ENCODE measurements around the gene EMCN.

- TF ChIP-seq CTCF (IDR thresholded peaks at IDR 0.05) = no peak
- no peak for TF ChIP-seq POLR2A (IDR thresholded peaks at IDR 0.05)
- no peak for TF ChIP-seq POLR2AphosphoS5 (IDR thresholded peaks at IDR 0.05)
These were observed 39.5 kb upstream of the EMCN start for GRCh38 chr4:100557306-100557705.

Measured in sigmoid colon (tissue), 4 donors.